GM21786 (cell line): Measurements from ENCODE around the gene CD44.

Experiments used
- ATAC-seq: cut with Tn5 transposase; IDR thresholded peaks from one replicate; pipeline ENCODE4 v1.9.1; 2021; ENCODE audit not compliant: unreplicated experiment

The CD44 gene

DNA sequence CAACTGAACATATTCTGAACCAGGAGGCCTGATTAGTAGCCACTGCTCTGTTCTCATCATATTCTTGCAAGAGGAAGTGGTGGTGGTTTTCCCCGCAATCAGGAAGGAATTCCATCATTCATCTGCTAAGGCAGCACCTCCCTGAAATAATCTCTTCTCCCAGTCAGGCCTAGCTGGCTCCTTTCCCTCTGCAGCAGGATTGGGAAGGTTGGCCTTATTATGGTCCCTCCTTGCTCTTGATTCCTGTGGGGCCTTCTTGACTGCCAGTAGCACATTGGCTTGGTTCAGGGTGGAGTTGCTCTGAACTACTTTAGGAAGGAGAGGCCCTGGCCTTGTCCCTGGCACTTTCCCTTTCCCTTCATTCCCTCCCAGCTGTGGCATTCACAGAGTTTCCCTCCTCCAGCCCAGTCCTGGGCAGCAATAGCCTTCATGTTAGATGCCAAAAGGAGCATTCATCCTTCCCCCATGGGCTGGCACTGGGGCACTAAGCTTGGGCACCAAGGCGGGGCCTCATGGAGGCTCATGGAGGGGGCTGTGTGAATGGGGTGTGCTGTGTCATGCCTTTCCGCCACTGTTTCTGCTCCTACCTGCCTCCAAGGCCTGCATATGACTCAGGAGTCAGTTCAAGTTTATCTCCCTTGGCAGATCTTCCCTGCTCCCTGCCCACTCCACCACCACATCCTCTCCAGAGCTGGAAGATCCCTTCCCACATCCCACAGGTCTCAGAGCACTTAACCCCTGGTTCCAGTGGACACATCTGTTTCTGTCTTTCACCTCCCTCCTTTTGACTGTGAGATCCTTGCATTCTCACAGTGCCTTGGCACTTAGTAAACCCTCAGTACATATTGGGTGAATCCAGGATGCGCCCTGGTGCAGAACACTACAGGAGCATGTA lies 27.6 kb upstream of the CD44 start:
- no peak for ATAC-seq

DNA sequence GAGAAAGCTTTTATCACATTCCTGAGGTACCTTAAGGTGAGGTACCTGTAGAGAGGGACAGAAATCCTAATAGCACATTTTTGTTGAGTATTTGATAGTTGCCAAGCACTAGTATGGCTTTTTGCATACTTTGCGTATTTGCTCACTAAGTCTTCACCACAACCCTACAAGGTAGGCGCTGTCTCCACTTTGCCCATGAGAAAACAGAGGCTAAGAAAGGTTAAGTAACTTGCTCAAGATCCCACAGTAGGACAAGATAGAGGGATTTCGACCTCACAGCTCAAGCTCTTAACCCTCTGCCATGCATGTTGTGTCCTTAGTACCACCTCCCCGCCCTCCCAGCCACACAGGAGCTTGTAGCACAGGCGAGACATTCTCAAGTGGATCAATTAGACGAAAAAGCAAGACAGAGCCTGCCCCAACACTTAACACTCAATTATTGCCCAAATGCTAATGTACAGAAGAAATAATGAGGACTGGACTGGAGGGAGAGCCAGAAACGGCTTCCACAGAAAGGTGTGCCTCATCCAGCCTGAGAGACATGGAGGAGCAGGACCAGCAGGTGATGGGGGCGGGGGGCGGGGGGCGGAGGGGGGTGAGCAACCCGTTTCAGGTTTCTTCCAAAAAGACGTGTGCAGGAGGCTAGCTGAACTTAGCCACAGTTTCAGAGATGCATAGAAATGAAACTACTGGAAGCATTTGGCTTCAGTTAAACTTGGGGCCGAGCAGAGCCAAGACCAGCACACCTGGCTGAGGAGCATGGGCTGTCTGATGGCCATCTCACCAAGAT lies 26.7 kb upstream of the CD44 start:
- ATAC-seq, result no peak

DNA sequence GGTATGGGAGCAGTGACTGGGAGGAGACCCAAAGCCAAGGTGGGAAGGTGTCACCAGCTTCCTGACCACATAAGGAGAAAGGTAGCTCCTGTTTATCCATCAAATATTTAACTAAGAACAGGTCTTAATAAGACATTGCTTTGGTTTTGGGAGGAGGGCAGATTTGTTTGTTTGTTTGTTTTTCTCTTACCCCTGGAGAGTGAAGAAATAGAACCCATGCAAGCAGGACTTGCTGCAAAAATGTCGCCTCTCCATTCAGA lies 26.2 kb upstream of the CD44 start:
- ATAC-seq, result no peak

DNA sequence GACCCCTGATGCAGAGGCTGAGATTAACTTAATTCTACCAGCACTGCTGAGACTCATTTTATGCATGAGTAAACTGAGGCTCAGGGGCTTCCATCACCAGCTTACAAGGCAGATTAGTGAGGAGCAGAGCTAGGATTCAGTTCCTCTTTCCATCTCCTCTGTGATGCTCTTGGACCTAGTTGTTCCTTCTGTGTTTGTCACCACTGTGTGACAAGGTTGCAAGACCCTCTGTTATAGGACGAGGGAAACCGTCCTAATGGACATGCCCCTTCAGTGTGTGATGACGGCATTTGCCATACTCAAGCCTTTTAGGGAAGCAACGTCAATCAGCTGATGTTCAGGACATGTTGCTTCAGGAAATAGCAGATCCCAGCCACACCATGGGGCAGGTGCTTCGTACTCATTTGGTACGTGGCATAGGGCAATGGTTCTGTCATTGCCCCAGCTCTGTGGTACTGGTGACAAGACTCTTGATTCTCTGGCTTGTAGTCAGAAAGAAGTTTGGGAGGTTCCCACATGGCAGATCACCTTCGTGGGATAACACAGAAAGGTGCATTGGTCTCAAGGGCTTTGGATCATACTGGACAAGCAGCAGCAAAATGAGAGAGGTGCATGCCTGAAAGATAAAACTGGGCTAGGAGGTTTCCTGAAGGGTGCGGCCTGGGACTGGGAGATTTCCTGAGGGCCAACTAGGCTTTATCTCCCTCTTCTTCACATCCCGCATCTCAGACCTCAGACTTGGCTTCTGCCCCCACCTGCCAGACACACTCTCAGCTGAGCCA lies 23.9 kb upstream of the CD44 start:
- peak; percentile 48 for ATAC-seq

DNA sequence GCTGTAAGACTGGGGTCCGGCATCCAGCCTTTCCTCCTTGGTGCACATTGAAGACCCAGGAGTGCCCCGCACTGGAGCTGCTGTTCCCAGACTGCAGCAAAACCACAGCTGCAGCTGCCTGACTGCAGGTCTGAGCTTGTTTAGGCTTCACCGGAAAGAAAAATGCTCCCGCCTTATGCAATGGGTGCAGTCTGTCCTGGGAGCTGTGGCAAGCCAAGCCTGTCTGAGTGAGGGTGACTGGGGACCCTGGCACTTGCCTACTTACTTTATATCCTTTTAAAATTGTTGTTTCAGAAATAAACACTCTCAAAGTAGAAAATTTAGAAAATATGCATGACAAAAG lies 23.3 kb upstream of the CD44 start:
- no peak for ATAC-seq

DNA sequence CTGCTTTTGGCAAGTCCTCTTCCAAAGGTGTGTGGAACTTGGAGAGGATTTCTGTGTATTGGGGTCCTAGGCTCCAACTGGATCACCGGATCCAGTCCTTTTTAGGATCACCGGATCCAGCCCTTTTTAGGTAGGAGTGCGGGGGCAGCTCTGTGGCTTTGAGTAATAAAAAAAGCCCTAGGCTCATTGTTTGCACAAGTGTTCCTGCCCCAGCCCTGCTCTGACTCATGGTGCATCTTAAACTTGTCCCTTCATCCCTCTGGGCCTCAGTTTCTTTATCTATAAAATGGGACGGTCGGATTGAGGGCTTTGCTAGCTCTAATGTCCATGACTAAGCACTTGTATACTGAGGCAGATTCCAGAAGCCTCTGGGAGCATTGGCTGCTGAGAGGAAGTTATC lies 22.7 kb upstream of the CD44 start:
- ATAC-seq, result no peak

DNA sequence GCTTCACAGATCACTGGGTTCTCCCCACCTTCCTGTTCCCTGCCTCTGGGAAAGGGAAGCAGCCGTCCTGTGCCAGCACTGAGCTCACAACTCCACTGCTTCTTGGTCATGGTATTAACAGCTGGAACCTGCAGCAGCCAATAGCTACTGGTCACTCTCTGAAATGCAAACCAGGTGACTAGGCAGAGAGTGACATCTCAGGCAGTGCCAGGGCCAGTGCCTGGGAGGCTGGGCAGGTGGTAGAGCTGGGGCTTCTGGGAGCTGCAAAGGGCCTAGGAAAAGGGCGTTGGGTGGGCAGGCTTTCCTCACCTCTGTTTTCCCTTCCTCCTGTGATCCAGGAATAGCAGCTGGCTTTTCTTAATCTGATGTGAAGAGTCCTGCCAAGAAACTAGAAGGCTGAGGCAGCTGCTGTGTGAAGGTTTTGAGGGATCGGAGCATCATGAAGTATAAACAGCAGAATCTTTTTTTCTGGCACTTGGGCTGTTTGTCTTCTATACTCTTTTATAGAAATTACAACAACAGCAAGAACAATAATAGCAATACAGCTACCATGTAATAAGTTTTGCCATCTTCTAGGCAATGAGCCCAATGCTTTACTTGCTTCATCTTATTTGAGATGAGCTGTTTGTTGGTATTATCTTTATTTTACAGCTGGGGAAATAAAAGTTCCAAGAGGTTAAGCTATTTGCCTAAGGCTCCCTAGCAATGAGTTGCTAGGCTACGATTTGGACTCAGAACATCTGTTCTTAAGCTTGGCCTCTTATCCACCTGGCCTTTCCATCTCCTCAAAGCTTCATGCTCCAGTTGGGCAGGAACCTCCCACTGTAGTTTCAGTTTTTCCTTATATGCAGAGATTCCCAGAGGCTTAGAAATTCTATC lies 22.0 kb upstream of the CD44 start:
- ATAC-seq, result no peak

DNA sequence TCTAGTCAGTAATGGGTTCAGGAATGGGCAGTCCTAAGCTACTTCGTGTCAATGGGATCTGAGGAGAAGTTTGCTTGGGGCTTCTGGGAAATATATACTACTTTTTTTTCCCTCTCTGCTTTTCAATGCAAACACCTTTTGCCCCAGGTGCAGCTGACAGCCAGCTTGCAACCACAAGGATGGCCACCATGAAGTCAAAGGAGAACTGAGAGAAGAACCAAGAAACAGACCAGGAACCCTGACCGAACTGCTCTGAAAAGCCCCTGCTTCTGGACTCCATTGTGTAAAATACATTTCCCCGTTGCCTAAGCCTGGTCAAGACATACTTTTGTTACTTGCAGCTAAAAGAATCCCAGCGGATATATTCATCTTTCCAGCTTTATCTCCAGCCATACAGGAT lies 20.1 kb upstream of the CD44 start:
- ATAC-seq, result peak; percentile 80

DNA sequence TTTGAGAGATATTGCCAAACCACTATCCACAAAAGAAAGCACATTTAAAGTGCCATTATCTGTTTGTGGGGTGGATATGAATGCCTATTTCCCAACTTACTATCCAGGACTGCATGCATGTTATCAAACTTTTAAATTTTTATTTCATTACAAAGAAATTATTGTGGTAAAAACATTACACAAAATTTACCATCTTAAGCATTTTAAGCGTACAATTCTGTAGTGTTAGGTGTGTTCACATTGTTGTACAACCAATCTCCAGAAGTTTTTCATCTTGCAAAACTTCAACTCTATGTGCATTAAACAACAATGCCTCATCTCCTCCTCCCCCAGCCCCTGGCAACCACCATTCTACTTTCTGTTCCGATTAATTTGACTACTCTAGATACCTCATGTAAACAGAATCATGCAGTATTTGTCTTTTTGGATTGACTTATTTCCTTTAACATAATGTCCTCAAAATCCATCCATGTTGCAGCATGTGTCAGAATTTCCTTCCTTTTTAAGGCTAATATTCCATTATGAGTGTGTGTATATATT lies 17.6 kb upstream of the CD44 start:
- no peak for ATAC-seq

DNA sequence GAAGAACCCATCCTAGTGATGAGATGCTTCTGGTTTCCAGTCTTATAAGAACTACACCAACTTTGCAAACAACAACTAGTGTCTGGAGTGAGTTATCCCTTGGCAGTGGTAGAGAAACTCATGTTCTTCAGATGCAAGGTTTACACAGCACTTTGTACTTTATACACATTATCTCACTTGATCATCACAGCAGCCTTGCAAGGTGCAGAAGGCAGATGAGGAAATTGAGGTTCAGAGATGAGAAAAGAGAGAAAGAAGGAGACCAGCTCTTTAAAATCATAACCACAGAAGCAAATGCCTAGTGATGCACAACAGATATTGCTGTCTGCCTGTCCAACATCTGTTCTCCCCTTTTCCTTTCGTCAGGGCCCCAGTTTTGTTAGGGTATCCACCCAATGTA lies 16.7 kb upstream of the CD44 start:
- ATAC-seq, result no peak

DNA sequence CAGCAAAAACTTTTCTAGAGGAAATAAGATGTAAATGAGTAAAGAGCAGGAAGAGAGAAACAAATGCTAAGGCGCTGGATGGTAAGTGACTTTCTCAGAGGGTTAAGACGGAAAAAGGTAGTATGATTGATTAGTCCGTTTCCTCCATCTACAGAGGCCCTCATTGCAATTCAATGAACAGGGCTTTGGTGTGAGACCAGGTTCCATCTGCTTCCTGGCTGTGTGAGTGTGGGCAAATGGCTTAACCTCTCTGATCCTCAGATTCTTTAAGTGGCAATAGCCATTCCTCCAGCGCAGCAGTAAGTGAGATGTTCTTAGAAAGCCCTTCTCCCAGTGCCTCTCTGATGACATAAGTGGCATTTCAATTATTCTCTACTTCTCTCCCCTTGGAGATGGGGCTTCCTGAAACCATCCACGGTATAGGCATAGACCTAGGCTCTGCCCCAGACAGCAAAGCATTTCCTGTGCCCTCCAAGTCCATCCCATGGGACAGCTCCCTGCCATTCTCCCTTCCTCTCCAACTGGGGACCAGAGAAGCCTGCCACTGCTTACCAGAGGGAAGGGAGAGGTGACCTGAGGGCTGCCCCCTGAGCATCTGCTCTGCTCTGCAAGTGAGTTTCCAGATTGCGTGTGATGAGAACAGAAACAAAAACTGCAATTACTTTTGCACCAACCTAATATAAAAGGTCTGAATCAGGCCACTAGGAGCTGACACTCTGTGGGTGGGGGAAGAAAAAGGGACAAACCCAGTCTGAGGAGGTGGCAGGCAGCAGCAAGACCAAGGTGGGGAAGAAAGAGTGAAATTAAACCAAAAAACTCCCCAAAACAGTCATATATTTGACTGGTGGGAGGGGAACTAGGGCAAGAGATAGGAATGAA lies 12.7 kb upstream of the CD44 start:
- peak; percentile 80 for ATAC-seq

DNA sequence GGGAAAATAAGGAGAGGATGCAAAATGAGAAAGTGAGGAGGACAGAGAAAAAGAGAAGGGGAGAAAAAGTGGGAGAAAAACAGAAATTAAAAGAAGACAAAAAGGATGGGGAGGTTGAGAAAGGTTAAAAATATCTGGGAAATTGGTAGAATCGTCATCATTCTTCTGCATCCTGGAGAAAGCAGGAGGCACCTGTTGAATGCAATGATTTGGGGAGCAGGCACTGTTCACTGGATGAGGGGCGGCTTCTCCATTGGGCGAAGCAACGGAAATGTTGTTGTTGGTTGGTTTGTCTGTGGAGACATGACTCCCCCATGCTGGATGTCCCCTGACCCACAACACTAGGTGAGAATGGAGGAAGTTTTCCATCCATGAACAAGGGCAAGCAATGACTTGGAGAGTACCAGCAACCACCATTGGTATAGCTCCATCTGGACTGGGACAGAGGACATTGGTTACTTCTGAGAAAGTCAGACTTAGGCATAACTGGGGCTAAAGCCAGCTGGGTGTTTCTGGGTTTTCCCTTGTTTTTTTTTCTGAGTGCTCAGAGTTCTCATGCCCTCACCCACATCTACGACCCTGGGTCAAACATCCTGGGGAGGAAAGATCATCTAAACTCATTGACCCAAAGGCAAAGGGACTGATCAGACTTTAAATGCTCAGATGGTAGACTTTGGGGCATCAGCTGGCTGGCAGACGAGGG lies 11.9 kb upstream of the CD44 start:
- ATAC-seq, result no peak

DNA sequence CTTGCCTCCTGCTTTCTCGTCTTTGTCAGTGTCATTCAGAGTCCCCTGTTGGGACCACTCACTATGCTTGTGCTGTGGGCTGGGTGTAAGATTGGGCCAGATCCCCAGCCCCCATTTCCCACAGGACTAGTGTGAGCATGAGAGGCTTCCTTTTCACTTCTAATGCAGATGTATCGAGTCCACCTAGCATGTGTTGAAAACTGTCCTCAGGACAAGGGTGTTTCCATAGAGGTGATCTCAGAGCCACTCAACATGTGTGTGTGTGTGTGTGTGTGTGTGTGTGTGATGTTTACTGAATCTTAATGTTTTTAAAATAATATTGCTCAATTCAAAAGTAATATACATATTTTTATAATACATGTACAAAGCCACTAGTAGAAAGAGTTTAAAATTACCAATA lies 11.4 kb upstream of the CD44 start:
- ATAC-seq, result no peak

DNA sequence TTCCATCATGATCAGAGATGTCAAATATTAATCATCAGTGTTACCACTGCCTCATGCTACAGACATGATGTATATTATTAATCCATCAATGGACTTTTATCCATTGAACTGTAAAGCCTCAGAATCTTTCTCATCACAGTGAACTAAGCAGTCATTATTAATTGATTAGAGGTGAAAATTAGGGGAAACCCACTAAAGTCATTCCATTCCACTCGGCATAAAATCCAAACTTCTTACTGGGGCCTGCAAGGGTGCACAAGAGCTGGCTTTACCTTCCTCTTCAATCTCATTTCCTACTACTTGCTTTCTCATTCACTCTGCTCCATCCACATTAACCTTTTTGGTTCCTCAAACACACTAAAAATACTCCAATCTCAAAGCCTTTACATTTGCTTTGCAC lies 7.9 kb upstream of the CD44 start:
- ATAC-seq, result no peak

DNA sequence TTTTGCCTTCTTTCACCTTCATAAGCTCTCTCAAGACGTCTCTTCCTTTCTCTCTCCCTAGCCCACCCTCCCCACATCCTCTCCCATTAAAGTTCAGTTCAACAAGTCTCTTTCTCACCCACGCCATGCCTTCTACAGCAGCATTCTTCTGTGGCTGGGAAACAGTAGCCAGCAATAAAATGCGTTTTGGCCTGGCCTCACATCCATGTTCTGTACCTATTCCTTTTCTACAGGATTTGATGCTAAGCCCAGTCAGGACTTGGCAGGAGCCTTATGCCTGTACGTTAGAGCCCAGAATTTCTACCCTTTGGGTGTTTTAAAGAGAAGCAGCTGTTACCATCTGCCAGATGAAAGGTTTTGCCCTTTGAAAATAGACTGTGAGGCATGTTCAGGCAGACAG lies 7.1 kb upstream of the CD44 start:
- no peak for ATAC-seq

DNA sequence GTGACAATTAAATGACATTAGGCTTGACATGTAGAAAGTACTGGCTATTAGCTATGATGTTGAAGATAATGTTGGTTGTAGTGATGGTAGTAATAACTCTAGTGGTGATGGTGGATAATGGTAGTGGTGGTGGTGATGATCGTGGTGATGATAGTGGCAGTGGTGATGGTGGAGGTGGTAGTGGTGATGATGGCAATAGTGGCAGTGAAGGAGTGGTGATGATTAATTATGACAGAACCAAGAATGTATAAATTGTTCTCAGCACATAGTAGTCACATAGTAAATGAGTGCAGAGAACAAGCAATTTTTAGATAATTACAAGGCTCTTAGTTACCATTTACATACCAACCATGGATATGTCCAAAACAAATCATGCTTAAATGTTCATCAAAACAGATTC lies 5.3 kb upstream of the CD44 start:
- ATAC-seq, result no peak

DNA sequence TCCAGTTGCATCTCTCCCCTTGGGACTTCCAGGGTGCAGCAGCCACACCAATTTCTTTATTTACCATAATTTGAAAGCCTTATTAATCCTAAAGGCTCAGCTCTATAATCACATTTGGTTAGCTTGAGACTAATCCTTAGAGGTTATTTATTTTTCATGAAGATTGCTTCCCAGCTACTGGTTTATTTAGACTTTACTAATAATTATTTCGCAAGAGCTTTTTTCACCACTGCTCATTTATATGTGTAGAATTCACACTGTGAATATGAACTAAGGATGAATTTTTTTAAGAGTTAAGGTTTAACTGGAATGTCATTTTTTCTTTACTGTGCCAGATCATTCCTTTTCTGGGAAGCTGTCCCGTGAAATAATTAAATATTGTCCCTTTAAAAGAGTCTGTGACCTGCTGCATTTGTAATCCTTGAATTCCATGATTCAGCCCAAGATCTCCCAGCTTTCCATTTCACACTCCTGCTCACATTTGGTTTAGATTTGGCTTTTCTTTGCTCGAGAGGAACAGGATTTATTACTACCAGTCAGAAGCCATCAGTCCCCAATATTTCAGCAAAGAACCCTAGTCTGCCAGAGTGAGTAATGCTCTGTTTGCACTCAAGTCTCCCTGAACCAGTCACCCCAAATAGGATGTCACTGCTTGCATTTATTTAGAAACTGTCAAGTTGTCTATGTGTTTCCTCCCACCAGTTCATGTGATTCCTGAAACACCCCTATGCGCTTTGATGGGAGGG lies 4.4 kb upstream of the CD44 start:
- ATAC-seq, result no peak

DNA sequence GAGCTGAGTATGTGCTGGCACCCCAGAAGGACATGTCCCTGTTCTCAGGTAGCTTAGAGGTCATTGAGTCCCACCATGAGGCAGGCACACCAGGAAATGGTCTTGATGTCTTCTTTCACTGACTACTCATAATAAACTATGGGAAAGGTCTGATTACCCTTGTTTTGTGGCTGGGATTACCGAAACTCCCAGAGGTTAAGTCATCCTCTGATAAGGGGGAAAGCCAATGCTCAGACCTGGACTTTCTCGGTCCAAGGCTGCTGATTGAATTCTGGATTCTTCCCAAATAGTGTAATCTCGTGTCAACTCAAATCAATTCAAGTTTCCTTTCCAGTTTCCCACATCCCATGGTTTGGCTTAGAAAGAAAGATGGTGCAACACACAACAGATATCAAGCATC lies 3.7 kb upstream of the CD44 start:
- no peak for ATAC-seq
